Muscle of back (tissue), 11 donors: ENCODE results near the gene IL27RA. TPM values are rescaled to one million over a fixed set of nuclear protein-coding genes. Genes with fewer than 3 reads are reported as not detected.
A peak's percentile ranks its signal among the peaks of the same experiment; 100 is the strongest.
"Not testable (repeated sequence)": the region's sequence is repeated elsewhere in the genome, so short reads cannot be mapped to it uniquely, and the experiment has no call there.

ENCODE experiments used
- DNase-seq, 3 donors: peaks; one replicate each; pipeline versions ENCODE4 v3.0.0 to v3.0.0-alpha.2; 2013
- polyA plus RNA-seq, 10 donors: library from polyadenylated mRNA; unstranded; fragments of 120-200 nt; gene quantifications; one replicate each; pipeline ENCODE4 v1.2.1, GENCODE V29; 2013; ENCODE audit not compliant: insufficient read length in 10 of 10

The IL27RA gene
- polyA plus RNA-seq, 10 donors = 1.5 to 6.6 (median 3.2) TPM

DNA sequence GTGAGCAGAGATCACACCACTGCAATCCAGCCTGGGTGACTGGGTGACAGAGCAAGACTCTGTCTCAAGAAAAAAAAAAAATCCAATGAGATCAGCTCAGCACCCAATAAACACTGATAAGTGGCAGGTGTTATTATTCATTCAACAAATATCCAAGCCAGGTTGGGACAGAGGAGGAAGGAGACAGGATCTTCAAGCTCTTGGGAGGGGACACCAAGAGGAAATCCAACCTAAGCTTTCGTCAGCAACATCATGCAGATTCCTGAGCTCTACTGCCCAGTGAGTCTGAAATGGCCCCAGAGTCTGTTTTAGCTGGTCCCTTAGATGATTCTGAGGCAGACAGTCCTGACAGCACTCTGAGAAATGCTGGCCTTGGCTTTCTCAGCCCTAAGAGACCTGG is 33.1 kb upstream of the IL27RA start:
- DNase-seq = no peak

DNA sequence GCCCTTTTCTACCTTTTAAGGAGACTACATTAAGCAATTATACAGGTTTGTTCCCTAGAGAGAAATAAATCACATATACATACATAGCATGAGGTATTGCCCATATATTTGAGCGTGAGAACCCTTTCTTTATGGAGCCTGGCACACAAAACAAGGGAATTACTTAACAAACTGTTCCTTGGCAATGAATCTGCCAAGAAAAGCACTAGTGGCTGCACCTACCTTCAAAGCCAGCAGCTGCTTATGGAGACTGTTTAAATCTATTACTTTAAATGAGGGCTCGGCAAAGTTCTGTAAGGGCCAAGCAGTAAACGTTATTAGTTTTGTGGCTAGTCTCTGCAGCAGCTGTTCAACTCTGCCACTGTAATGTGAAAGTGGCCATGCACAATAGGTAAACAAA is 32.5 kb upstream of the IL27RA start:
- DNase-seq = no peak

DNA sequence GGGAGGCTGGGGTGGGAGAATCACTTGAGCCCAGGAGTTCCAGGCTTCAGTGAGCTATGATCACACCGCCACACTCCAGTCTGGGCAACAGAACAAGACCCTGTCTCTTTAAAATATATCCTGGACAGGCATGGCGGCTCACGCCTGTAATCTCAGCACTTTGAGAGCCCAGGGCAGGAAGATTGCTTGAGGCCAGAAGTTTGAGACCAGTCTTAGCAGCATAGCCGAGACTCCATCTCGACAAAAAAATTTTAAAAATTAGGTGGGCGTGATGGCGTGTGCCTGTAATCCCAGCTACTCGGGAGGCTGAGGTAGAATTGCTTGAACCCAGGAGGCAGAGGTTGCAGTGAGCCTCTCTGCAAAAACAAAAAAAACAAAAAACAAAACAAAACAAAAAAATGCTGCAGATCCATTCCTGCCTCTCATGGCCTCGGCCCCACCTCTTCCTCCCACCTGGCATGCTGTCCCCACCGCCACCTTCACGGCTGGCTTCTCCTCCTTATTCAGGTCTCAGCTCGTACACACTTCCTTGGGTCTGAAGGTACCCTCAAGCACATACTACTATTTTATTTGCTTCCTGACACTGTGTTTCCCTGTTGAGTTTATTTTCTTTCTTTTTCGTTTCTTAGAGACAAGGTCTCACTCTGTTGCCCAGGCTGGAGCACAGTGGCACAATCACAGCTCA is 30.7 kb upstream of the IL27RA start:
- no peak for DNase-seq

DNA sequence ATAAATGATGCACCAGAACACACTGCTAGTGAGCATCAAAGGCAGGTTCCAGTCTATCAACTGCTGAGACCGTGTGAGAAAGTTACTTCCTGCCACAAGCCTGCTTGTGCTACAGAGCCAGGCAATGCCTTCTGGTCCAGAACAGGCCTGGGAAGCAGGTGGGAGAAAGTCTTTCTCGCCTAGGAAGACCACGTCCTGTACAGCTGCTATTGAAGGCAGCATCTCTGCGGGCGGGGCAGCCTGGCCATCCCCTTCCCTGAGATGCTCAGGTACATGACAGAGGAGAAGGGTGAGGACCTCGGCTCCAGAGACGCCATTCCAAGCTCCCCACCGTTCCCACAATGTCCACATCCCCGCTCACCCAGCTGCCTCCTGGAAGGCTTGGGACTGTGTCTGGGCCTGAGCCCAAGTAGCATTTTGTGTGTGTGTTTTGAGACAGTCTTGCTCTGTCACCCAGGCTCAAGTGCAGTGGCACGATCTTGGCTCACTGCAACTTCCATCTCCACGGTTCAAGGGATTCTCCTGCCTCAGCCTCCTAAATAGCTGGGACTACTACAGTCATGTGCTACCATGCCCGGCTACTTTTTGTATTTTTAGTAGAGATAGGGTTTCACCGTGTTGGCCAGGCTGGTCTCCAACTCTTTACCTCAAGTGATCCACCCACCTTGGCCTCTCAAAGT is 28.9 kb upstream of the IL27RA start:
- DNase-seq = no peak

DNA sequence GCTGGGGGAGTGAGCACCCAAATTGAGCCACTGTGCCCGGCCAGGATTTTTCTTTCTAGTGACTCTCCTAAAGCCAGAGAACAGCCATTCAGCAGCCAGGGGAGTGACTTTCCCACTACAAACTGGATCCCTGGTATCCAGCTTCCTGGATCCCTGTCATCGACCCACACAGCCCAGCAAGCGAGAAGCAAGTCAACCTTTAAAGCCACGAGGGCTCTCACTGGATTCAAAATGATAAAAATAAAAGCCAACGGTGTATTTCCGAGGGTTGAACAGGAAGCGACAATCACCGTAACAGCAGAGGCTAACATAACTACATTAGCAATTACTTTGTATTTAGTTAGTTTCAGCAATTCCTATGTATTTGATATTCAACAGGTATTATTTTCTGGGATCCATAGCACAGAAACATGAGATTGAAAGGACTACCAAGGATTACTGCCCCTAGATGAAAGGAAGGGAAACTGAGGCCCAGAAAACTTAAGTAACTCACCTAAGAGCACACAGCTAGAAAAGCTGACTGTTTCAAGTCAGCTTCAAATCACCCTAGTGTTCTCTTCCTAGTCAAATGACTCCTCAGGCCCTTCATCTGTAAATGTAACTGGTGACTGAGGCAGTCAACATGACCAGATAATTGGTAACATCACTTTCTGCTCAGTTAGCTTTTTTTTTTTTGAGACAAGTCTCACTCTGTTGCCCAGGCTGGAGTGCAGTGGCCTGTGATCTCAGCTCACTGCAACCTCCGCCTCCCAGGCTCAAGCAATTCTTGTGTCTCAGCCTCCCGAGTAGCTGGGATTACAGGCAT is 28.1 kb upstream of the IL27RA start:
- no peak for DNase-seq

DNA sequence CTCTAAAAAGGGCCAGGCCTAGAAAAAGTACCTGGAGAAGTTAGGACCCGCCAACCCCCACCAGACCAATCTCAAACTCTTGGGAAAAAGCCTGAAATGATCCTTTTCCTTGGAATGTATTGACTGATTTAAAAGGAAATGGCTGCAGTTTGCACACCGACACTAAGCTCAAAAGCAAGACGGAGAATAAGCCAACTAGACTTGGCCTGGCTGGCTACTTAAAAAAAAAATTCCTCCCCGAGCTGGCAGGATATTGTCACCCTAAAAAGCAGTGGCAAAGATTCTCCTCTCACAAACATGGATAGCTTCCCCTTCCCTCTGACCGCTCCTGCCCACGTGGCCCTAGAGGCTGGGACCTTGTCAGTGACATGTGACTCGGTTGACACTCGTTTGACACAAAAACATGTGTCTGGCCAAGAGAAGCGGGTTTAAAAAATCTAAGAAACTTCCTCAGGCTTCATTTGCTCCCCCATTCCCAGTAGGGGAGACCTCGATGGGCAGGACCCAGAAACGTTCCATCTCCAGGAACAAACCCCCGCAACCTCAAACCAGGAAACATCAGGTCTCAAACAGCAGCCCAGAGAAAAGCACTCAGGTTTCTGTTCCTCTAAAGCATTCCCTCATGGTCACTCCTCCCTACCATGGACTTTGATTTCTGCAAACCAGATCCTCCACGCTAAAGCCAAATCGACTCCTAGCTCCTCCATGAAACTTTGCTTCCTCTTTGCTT is 26.8 kb upstream of the IL27RA start:
- peak in 2 of 3 donors; percentile 20 to 66 for DNase-seq

DNA sequence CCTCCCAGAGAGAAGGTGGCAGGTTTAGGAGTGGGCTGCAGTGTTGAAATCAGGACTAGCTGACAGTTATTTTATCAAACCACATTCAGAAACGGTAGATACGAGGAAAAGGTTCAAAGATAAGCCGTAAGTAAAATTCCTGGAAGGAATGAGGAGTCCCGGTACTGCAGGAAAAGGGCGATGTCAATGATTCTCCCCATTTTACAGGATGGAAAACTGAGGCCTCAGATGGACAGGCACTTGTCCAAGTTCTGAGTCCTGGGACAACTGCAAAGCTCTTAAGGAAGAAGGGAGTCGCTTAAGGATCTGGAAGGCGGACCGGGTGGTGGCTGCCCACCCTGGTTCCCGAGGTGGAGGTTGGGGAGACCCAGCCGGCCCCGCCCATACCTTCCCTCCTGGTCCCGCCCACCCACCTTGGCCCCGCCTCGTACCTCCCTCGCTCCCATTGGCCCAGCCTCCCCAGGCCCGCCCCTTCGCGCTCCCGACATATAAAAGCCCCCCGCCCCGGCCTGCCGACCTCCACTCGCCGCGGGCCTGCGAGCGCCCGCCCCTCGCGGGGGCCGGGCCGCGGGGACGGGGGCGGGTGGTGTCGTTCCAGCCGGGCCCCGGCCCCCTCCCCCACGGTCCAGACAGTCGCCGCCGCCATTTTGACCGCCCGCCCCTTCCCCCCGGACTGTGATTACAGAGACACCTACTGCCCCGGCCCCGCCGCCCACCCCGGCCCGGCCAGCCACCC is 26.0 kb upstream of the IL27RA start:
- DNase-seq = peak; percentile 82 to 93 (median 91)

DNA sequence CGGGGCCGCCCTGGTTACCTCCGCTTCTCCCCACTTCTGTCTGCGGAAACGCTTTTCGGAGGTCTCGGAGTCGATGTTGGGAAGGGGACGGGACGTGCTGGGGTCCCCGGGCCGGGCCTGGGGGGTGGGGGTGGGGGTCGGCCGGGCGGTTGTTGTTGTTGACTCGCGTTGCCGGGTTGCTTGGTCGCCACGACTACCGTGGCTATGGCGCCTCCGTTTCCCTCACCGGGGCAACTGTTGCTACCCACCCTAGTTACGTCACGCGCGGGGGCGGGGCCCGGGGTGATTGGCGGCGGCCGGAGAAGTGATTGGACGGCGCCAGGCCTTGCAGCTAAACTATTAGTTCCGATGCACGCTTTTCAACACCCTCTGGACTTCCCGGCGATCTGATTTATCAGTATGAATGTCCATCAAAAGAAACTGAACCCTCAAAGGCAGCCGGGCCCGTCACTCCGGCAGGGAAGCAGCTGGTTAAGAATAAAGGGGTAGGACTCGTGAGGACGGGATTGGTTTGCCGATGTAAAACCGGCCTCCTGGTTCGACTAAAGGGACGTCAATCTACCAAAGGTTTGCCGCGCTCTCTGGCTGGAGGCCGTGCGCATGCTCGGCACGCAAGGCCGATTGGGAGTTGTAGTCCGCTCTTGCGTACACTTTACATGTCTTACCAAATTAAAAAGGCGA is 25.3 kb upstream of the IL27RA start, which contains the start of gene RFX1:
TSS of gene RFX1 (minus strand) at position 236 of the 681 bp plus-strand sequence. CDS start 12,477 bp downstream, outside the sequence.
- peak; percentile 99 to 100 (median 100) for DNase-seq

DNA sequence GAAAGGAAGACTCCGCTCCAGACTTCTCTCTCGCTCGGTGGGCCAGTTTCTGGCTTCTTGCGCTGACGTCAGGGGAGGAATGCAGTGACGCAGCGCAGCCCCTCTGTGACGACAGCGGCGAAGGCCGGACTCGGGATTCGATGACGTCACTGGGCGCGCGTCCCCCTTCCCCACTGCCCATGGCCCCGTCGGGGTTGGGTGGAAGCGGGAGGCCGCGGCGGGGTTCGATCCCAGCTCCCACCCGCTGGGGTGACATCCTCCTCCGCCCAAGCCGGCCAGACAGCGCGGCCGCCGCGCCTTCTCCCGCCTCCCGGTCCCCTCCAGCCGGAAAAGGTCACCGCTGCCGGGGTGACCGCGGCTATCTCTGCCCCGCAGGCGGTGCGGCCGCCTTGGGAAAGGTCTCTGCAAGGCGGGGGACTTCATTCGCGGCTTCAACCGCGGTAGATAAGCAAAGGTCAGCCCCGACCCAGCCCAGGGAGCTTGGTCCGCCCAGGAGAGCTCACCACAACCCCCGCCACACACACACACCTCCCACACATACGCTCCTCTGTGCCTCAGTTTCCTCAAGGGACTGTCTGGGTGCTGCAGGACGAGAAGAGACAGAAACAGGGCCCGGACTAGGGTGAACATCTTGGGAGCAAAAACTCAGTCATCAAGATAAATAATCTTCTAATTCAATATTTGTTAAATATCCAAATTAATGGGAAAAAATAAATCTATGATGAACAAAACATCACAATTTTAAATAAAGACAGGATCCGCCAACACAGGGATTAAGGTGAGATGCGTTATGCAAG is 24.6 kb upstream of the IL27RA start:
- no peak for DNase-seq

DNA sequence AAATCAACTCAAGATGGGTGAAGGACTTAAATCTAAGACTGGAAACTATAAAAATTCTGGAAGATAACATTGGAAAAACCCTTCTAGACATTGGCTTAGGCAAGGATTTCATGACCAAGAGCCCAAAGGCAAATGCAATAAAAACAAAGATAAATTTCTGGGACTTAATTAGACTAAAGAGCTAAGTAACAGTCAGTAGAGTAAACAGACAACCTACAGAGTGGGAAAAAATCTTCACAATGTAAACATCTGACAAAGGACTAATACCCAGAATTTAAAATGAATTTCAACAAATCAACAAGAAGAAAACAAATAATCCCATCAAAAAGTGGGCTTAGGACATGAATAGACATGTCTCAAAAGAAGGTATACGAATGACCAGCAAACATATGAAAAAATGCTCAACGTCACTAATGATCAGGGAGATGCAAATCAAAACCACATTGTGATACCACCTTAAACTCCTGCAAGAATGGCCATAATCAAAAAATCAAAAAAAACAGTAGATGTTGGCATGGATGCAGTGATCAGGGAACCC is 19.1 kb upstream of the IL27RA start:
- DNase-seq = no peak

DNA sequence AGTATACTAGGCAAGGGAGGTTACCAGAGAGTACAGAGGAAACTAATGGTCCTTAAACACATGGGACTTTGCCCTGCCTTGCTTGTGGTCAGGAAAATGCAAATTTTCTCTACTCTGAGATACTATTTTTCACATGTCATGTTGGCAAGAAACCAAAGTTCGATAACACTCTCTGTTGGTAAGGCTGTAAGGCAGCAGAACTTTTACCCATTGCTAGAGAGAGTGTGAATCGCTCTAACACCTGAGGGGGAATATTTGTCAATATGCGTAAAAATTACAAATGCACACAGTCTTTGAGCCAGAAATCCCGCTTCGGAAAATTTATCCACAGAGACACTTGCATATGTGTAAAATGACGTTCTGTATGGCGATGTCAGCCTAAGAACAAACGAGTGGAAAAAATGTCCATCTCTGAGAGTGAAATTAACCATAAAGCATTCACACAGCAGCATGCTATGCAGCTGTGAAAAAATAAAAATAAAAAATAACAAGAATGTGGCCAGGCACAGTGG is 16.0 kb upstream of the IL27RA start:
- DNase-seq = no peak

DNA sequence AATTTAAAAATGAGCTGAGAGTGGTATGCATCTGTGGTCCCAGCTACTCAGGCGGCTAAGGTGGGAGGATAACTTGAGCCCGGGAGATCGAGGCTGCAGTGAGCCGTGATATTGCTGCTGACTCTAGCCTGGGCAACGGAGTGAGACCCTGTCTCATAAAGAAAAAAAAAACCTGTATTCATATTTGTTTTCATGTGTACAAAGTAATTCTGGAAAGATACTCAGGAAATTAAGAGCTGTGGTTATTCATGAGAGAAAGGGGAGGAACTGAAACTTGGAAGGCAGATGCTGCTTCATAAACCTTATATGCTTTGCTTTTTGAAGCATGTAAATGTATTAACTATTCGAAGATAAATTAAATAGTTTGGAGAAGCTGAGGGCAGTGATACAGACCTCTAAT is 12.5 kb upstream of the IL27RA start:
- DNase-seq = no peak

DNA sequence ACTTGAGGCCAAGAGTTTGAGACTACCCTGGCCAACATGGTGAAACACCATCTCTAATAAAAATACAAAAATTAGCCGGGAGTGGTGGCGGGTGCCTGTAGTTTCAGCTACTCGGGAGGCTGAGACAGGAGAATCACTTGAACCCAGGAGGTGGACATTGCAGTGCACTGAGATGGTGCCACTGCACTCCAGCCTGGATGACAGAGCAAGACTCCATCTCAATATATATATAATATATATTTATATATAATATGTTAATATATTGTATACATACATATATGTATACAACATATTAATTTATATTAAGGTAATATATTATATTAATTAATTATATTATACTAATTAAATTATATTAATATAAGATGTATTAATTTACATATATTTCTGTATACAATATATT is 11.8 kb upstream of the IL27RA start:
- not testable (repeated sequence) for DNase-seq

DNA sequence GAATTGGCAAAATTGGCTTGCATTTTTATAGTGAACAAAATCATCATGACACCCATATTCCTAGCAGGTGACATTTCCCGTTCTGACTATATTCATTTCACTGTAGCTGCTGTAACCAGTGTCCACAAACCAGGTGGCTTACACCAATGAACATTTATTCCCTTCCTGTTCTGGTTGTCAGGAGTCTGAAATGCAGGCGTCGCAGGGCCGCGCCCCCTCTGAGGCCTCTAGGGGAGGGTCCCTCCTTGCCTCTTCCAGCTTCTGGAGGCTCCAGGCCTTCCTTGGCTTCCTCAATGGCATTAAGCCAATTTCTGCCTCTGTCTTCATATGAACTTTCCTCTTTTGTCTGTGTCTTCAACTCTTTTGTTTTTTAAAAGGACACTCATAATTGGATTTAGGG is 10.1 kb upstream of the IL27RA start:
- DNase-seq = peak in 1 of 3 donors; percentile 32

DNA sequence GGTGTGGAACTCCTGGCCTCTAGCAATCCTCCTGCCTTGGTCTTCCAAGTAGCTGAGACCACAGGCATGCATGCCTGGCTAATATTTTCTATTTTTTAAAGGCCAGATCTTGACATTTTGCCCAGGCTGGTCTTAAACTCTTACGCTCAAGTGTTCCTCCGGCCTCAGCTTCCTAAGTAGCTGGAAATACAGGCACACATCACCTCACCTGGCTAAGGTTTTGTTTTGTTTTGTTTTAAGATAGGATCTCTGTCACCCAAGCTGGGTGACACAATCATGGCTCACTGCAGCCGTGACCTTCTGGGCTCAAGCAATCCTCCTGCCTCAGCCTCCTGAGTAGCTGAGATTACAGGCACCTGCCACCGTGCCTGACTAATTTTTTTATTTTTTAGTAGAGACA is 9.1 kb upstream of the IL27RA start:
- DNase-seq = no peak

DNA sequence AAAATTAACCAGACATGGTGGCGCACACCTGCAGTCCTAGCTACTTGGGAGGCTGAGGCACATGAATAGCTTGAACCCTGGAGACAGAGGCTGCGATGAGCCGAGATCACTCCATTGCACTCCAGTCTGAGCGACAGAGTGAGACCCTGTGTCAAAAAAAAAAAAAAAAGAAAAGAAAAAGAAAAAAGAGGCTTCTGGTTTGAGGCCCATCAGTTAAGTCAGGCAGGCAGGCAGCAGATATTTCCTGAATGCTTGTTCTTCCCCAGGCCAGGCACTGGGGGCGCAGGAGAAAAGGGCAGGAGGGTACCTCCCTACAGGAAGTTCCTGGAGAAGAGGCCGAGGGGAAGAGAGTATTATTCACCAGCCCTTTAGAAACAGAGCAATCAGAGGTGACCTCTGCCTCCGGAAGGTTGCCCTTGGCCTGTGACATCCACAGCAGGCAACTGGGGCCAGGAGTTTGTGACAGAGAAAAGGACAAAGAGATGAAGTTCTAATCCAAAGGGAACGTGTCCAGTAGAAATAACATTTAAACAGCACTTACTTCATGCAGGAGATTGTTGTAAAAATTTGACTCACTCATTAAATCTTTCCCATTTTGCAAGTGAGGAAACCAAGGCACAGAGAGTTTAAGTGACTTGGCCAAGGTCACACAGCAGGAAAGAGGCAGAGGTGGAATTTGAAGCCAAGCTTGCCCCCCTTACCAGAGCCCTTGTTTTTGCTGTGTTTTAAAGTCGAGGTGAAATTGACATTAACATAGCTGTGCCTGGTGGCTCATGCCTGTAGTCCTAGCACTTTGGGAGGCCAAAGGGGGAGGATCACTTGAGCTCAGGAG is 7.9 kb upstream of the IL27RA start:
- DNase-seq = peak in 1 of 3 donors; percentile 54

DNA sequence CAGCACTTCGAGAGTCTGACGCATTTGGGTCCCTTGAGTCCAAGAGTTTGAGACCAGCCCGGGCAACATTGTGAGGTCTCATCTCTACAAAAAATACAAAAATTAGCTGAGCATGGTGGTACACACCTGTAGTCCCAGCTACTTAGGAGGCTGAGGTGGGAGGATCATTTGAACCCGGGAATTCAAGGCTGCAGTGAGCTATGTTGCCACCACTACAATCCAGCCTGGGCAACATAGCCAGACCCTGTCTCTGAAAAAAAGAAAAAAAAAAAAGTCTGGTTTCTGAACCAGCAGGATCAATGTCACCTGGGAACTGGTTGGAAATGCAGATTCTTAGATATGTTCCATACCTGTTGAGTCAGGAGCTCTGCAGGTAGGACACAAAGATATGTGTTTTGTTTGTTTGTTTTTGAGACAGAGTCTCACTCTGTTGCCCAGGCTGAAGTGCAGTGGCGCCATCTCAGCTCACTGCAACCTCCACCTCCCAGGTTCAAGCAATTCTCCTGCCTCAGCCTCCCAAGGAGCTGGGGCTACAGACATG is 4.8 kb upstream of the IL27RA start:
- not testable (repeated sequence) for DNase-seq
